ENCODE results near the gene MTAP. TPM values are rescaled to one million over a fixed set of nuclear protein-coding genes. Genes with fewer than 3 reads are reported as not detected.
"Not testable (repeated sequence)": the region's sequence is repeated elsewhere in the genome, so short reads cannot be mapped to it uniquely, and the experiment has no call there.

Gene MTAP
- total RNA-seq, 1 donor from 2014 or later, result 13.3 TPM

GRCh38 chr9:21919377-21920362 lies 117.2 kb downstream of the MTAP start:
- peak; percentile 83 to 93 for DNase-seq (ENCODE audit: low read depth in 2 of 2)

GRCh38 chr9:21923694-21924093 lies 121.3 kb downstream of the MTAP start:
- DNase-seq (ENCODE audit: low read depth in 2 of 2), result no peak

GRCh38 chr9:21927752-21928151 lies 125.3 kb downstream of the MTAP start:
- no peak for DNase-seq (ENCODE audit: low read depth in 2 of 2)

- DNase-seq (ENCODE audit: low read depth in 2 of 2), result peak in 1 of 2 donors; percentile 12
Observed at GRCh38 chr9:21931428-21931827, 129.0 kb downstream of the MTAP start.

- DNase-seq (ENCODE audit: low read depth in 2 of 2), result no peak
Observed at GRCh38 chr9:21933281-21933680, 130.8 kb downstream of the MTAP start.

GRCh38 chr9:21933865-21934264 lies 131.4 kb downstream of the MTAP start:
- peak in 1 of 2 donors; percentile 8 for DNase-seq (ENCODE audit: low read depth in 2 of 2)

GRCh38 chr9:21935631-21936030 lies 133.2 kb downstream of the MTAP start:
- no peak for DNase-seq (ENCODE audit: low read depth in 2 of 2)

- DNase-seq (ENCODE audit: low read depth in 2 of 2), result no peak
Observed at GRCh38 chr9:21936161-21936560, 133.7 kb downstream of the MTAP start.

- DNase-seq (ENCODE audit: low read depth in 2 of 2), result no peak
Observed at GRCh38 chr9:21941337-21941995, 139.0 kb downstream of the MTAP start.

GRCh38 chr9:21943464-21943863 lies 141.0 kb downstream of the MTAP start:
- no peak for DNase-seq (ENCODE audit: low read depth in 2 of 2)

- DNase-seq (ENCODE audit: low read depth in 2 of 2), result no peak
Observed at GRCh38 chr9:21945606-21946005, 143.2 kb downstream of the MTAP start.

GRCh38 chr9:21958833-21959232 lies 156.4 kb downstream of the MTAP start:
- no peak for DNase-seq (ENCODE audit: low read depth in 2 of 2)

GRCh38 chr9:21959268-21959667 lies 156.8 kb downstream of the MTAP start:
- DNase-seq (ENCODE audit: low read depth in 2 of 2), result not testable (repeated sequence)

GRCh38 chr9:21961569-21961968 lies 159.1 kb downstream of the MTAP start:
- no peak for DNase-seq (ENCODE audit: low read depth in 2 of 2)

GRCh38 chr9:21964925-21965385 lies 162.5 kb downstream of the MTAP start:
- DNase-seq (ENCODE audit: low read depth in 2 of 2), result peak; percentile 45 to 68

- peak; percentile 86 to 87 for DNase-seq (ENCODE audit: low read depth in 2 of 2)
Observed at GRCh38 chr9:21965401-21965951, 163.0 kb downstream of the MTAP start.

GRCh38 chr9:21966140-21966851 lies 163.9 kb downstream of the MTAP start:
- DNase-seq (ENCODE audit: low read depth in 2 of 2), result no peak

GRCh38 chr9:21967169-21967568 lies 164.7 kb downstream of the MTAP start:
- peak in 1 of 2 donors; percentile 13 for DNase-seq (ENCODE audit: low read depth in 2 of 2)

- peak in 1 of 2 donors; percentile 47 for DNase-seq (ENCODE audit: low read depth in 2 of 2)
Observed at GRCh38 chr9:21967702-21968101, 165.3 kb downstream of the MTAP start.

- peak; percentile 58 to 60 for DNase-seq (ENCODE audit: low read depth in 2 of 2)
Observed at GRCh38 chr9:21968331-21969010, 166.0 kb downstream of the MTAP start.

All from lung microvascular endothelial cell (primary cell).